ENCODE measurements around the gene PPARA.

The PPARA gene

GRCh38 chr22:46138058-46138797 lies 12.1 kb upstream of the PPARA start:
- no peak for TF ChIP-seq GATA2 (IDR thresholded peaks at IDR 0.05; ENCODE audit: low read depth, low read length)
- TF ChIP-seq GATA3 (IDR thresholded peaks at IDR 0.05; ENCODE audit: low read depth, low read length), result no peak

DNA sequence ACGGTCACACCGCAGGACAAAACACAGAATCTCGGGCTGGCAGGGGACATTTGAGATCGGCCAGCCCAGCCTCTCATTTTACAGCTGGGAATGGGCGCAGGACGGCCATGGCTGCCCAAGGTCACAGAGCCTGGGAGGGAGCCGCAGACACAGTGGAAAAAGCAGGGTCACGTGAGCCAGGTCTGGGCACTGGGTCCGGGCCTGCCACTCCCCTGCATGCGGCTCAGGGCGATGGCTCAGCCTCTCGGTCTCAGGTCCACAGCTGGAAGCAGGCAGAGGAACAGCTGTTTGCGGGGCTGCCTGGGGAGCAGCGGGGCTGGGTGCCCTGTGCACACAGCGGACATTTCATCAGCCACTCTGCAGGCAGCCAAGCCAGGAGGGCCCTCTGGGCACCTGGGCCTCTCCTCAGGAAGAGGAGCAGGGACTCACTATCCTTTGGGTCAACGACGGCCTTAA lies 10.4 kb upstream of the PPARA start:
- TF ChIP-seq GATA2 (IDR thresholded peaks at IDR 0.05; ENCODE audit: low read depth, low read length) (no peak), GATA3 (IDR thresholded peaks at IDR 0.05; ENCODE audit: low read depth, low read length) (no peak)

DNA sequence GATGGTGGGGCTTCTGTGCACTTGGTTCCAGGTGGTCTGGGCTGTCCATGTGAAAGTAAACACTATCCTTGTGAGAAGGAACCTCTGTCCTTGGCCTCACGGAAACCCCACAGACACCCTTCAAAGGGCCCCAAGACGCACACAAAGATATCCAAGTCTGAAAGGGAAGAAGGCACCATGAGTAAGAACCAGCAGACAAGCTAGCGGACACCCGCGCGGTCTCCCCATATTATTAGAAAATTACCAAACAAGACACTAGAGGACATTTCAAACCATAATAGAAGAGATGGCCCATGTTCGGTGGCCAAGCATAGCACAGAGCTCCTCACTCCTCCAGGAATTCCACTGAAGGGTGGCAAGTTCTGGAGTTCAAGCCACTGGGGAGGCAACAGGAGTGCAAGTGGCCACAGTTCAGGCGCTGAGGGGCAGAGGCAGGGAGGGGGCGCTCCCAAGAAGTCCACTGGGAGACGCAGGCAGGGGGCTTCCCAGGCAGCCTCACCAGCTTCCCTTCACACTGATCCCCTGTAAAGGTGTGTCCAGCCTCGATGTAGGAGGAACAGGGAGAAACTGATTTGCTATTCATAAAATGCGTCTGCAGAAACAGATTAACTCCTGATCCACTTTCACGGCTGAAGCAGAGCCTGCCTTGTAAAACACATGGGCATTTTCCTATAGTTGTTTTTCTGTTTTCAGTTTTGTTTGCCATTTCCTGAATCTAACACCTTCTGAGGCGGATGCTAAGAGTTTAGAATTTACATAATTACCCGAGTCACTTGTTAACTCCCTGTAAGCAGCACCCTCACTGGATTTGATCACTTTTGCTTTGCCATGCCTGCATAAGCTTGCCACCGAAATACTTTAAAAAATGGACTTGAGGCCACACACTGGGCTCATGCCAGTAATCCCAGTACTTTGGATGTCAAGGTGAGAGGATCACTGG lies 9.1 kb upstream of the PPARA start:
- TF ChIP-seq GATA3 (IDR thresholded peaks at IDR 0.05; ENCODE audit: low read depth, low read length) (no peak), GATA2 (IDR thresholded peaks at IDR 0.05; ENCODE audit: low read depth, low read length) (no peak)

DNA sequence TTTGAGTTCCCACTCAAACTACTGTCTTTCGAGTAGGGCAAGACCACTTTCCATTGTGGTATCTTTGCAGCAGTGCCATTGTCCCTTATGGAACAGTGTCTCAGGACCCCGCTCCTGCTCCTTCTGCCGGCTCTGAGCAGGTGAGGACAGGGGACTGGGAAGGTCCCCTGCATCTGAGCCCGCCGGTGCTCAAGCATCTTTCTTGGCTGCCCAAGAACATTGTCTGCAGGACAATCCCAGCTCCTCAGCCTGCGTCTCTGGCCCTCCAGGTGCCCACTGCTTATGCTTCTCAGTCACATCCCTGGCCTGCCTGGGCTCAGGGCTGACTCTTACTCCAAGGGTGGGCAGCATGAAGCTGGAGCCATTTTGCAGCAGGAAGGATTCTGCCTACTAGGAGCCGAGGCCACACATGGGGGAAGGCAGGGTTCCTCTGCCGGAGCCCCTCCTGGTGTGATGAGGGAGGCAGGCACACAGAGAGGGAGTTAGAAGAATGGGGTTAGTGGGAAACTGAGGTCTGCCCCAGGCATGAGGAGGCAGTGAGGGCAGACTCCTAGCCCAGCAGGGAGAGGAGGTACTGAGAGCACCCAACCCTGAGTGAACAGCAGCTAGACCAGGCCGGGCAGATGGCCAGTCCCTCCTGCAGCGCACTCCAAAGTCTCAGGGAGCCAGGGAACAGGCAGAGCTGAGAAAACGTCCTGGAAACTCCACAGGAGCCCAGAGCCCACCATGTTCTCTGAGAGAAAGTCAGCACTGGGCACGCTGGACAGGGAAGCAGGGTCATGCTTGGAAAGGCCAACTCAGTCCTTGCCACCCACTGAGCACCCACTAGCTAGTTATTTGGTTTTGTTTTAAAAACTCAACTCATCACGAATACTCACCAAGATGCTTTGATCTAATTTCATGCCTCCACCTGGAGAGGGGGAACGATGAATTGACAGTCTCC lies 7.5 kb upstream of the PPARA start:
- TF ChIP-seq GATA3 (IDR thresholded peaks at IDR 0.05; ENCODE audit: low read depth, low read length) (no peak), GATA2 (IDR thresholded peaks at IDR 0.05; ENCODE audit: low read depth, low read length) (no peak)

DNA sequence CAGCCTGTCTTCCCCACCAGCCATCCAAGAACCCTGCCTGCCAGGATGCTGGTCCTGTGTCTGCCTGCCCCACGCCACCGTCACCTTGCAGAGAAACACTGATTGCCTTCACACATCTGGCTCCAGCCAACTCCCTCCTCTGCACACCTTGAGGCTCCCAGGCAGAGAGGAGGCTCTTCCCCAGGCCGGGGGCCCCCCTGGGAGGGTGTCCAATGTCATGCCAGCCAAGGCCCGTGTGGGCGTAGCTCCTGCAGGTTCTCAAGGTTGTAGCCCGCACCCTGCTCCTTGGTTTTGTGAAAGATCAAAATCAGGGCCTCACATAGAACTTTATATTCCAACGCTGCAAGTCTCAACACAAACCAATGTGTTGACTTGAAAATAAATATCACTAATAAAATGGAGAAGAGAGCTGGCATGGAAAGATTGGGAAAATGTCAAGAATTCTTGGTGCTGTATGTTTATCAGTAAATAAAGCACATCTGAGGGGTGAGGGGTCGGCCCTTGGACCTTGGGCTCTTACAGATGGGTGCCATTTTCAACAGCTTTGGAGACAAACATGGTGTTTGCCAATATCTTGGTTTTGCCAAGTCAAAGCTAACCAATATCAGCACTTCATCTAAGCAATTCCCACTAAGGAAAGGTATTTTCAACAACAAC lies 6.7 kb upstream of the PPARA start:
- TF ChIP-seq GATA3 (IDR thresholded peaks at IDR 0.05; ENCODE audit: low read depth, low read length), result no peak
- no peak for TF ChIP-seq GATA2 (IDR thresholded peaks at IDR 0.05; ENCODE audit: low read depth, low read length)

DNA sequence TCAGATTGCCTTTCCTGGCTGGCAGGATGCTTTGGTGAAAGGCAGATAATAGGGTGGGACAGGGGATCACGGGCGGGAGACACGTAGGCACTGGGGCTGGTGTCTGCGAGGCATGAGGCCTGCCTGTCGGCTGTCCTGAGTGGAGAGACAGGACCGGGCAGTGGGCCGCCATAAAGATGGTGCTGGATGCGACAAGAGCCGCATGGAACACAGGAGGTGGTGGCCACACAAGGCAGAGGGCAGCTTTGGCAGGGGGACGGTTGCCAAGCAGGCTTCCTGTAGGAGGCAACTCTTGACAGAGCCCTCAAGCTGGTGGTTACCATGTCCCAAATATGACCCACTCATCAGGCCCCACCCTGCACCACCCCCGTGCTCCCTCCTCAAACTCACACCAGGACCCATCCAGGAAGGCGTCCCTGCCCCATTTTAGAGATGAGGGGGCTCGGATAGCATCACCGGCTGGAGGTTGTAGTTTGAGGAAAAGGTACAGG lies 4.9 kb upstream of the PPARA start:
- TF ChIP-seq GATA2 (IDR thresholded peaks at IDR 0.05; ENCODE audit: low read depth, low read length), result no peak
- TF ChIP-seq GATA3 (IDR thresholded peaks at IDR 0.05; ENCODE audit: low read depth, low read length), result no peak

DNA sequence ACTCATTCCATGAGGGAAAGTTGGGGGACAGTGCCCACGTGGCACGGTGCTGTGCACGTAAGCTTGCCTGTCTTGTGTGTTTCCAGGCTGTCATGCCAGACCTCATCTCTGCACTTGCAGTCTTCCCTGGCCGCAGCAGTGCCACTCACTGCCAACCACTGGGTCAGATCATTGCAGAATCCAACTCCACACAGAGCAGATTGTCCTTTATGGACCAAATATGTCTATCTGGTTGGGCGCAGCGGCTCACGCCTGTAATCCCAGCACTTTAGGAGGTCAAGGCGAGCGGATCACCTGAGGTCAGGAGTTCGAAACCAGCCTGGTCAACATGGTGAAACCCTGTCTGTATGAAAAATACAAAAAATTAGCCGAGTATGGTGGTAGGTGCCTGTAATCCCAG lies 4.4 kb upstream of the PPARA start:
- TF ChIP-seq GATA3 (IDR thresholded peaks at IDR 0.05; ENCODE audit: low read depth, low read length), result no peak
- no peak for TF ChIP-seq GATA2 (IDR thresholded peaks at IDR 0.05; ENCODE audit: low read depth, low read length)

- no peak for TF ChIP-seq GATA2 (IDR thresholded peaks at IDR 0.05; ENCODE audit: low read depth, low read length)
- no peak for TF ChIP-seq GATA3 (IDR thresholded peaks at IDR 0.05; ENCODE audit: low read depth, low read length)
Observed at GRCh38 chr22:46146329-46146728, 4.0 kb upstream of the PPARA start.

- TF ChIP-seq GATA2 (IDR thresholded peaks at IDR 0.05; ENCODE audit: low read depth, low read length) (no peak), GATA3 (IDR thresholded peaks at IDR 0.05; ENCODE audit: low read depth, low read length) (no peak)
Observed at GRCh38 chr22:46147061-46147460, 3.3 kb upstream of the PPARA start.

GRCh38 chr22:46147471-46148267 lies 2.7 kb upstream of the PPARA start:
- TF ChIP-seq GATA3 (IDR thresholded peaks at IDR 0.05; ENCODE audit: low read depth, low read length) (no peak), GATA2 (IDR thresholded peaks at IDR 0.05; ENCODE audit: low read depth, low read length) (no peak)

GRCh38 chr22:46148336-46148735 lies 2.0 kb upstream of the PPARA start:
- no peak for TF ChIP-seq GATA2 (IDR thresholded peaks at IDR 0.05; ENCODE audit: low read depth, low read length)
- TF ChIP-seq GATA3 (IDR thresholded peaks at IDR 0.05; ENCODE audit: low read depth, low read length), result no peak

GRCh38 chr22:46148816-46149511 lies 1.4 kb upstream of the PPARA start:
- TF ChIP-seq GATA2 (IDR thresholded peaks at IDR 0.05; ENCODE audit: low read depth, low read length) (no peak), GATA3 (IDR thresholded peaks at IDR 0.05; ENCODE audit: low read depth, low read length) (no peak)

Measured in SH-SY5Y (cell line).